Mononuclear cell (primary cell): ENCODE measurements around the gene NSD1. TPM values are rescaled to one million over a fixed set of nuclear protein-coding genes. Genes with fewer than 3 reads are reported as not detected.
"Not testable (repeated sequence)": the region's sequence is repeated elsewhere in the genome, so short reads cannot be mapped to it uniquely, and the experiment has no call there.

Experiments
- H3K27me3 ChIP-seq: 2 replicates; pipeline ENCODE4 v1.6.0; 2011; ENCODE audit warnings: low read length, control low read depth; ENCODE audit not compliant: insufficient read depth
- H3K4me1 ChIP-seq: 2 replicates; pipeline ENCODE4 v1.5.1; 2011; ENCODE audit warnings: mild to moderate bottlenecking, low read length, control low read depth; ENCODE audit not compliant: insufficient read depth
- H3K4me3 ChIP-seq: 2 replicates; pipeline ENCODE4 v1.5.1; 2011; ENCODE audit warnings: mild to moderate bottlenecking, low read length, moderate library complexity
- H3K9me3 ChIP-seq: 2 replicates; pipeline ENCODE4 v1.5.1; 2011; ENCODE audit warnings: low read depth, mild to moderate bottlenecking, control low read depth, low read length
- total RNA-seq: library from RNA; depleted of rRNA; stranded (reverse); fragments of >200 nt; gene quantifications from one replicate; pipeline ENCODE4 v1.2.3, GENCODE V29; 2012

NSD1 gene
- total RNA-seq, 1 donor: 69.0 TPM

- Histone ChIP-seq H3K27me3 (no peaks in the 10 kb centered on the region), H3K4me1 (peaks cover 16% of the 10 kb centered on the region), H3K4me3 (no peak overlapping the region), H3K9me3 (no peaks in the 10 kb centered on the region)
Measured at GRCh38 chr5:177175336-177175735, 41.8 kb downstream of the NSD1 start.

- H3K9me3 ChIP-seq: no peaks in the 10 kb centered on the region
- no peaks in the 10 kb centered on the region for H3K27me3 ChIP-seq
- H3K4me3 ChIP-seq: no peak overlapping the region
- peaks cover 16% of the 10 kb centered on the region for H3K4me1 ChIP-seq
Measured at GRCh38 chr5:177176175-177176711, 42.7 kb downstream of the NSD1 start.

- not testable (repeated sequence) for H3K4me3 ChIP-seq, H3K9me3 ChIP-seq, H3K27me3 ChIP-seq
- H3K4me1 ChIP-seq: peaks cover 16% of the 10 kb centered on the region
Measured at GRCh38 chr5:177177847-177178437, 44.4 kb downstream of the NSD1 start.

GRCh38 chr5:177178733-177179304 lies 45.2 kb downstream of the NSD1 start:
- Histone ChIP-seq H3K27me3 (no peaks in the 10 kb centered on the region), H3K4me3 (no peak overlapping the region)

GRCh38 chr5:177179431-177179830 lies 45.9 kb downstream of the NSD1 start:
- Histone ChIP-seq H3K4me1 (peaks cover 17% of the 10 kb centered on the region), H3K9me3 (no peaks in the 10 kb centered on the region), H3K4me3 (no peak overlapping the region), H3K27me3 (no peaks in the 10 kb centered on the region)

More at GRCh38 chr5:177178733-177179304, 45.2 kb downstream of the NSD1 start:
- Histone ChIP-seq H3K4me1 (peaks cover 16% of the 10 kb centered on the region), H3K9me3 (no peaks in the 10 kb centered on the region)

- no peak overlapping the region for H3K4me3 ChIP-seq
- H3K9me3 ChIP-seq: no peaks in the 10 kb centered on the region
- H3K27me3 ChIP-seq: no peaks in the 10 kb centered on the region
- peaks cover 4% of the 10 kb centered on the region for H3K4me1 ChIP-seq
Measured at GRCh38 chr5:177183142-177183541, 49.6 kb downstream of the NSD1 start.

GRCh38 chr5:177183766-177184360 lies 50.3 kb downstream of the NSD1 start:
- H3K4me1 ChIP-seq: peaks cover 4% of the 10 kb centered on the region
- no peaks in the 10 kb centered on the region for H3K27me3 ChIP-seq
- no peak overlapping the region for H3K4me3 ChIP-seq
- no peaks in the 10 kb centered on the region for H3K9me3 ChIP-seq

- no peaks in the 10 kb centered on the region for H3K27me3 ChIP-seq
- H3K4me3 ChIP-seq: no peak overlapping the region
- H3K4me1 ChIP-seq: peaks cover 4% of the 10 kb centered on the region
- H3K9me3 ChIP-seq: no peaks in the 10 kb centered on the region
Measured at GRCh38 chr5:177185993-177186392, 52.4 kb downstream of the NSD1 start.

GRCh38 chr5:177186645-177187044 lies 53.1 kb downstream of the NSD1 start:
- H3K27me3 ChIP-seq: no peaks in the 10 kb centered on the region
- peaks cover 4% of the 10 kb centered on the region for H3K4me1 ChIP-seq
- H3K4me3 ChIP-seq: no peak overlapping the region
- H3K9me3 ChIP-seq: no peaks in the 10 kb centered on the region

- no peaks in the 10 kb centered on the region for H3K9me3 ChIP-seq
- H3K4me1 ChIP-seq: peaks cover 4% of the 10 kb centered on the region
- no peak overlapping the region for H3K4me3 ChIP-seq
- H3K27me3 ChIP-seq: no peaks in the 10 kb centered on the region
Measured at GRCh38 chr5:177188775-177189174, 55.2 kb downstream of the NSD1 start.

- H3K9me3 ChIP-seq: no peaks in the 10 kb centered on the region
- H3K4me1 ChIP-seq: peaks cover 2% of the 10 kb centered on the region
- H3K27me3 ChIP-seq: no peaks in the 10 kb centered on the region
- H3K4me3 ChIP-seq: no peak overlapping the region
Measured at GRCh38 chr5:177189416-177189815, 55.8 kb downstream of the NSD1 start.

GRCh38 chr5:177189965-177190364 lies 56.4 kb downstream of the NSD1 start:
- Histone ChIP-seq H3K4me3 (no peak overlapping the region), H3K27me3 (no peaks in the 10 kb centered on the region), H3K4me1 (no peaks in the 10 kb centered on the region), H3K9me3 (no peaks in the 10 kb centered on the region)

- Histone ChIP-seq H3K4me1 (no peaks in the 10 kb centered on the region), H3K9me3 (no peaks in the 10 kb centered on the region), H3K27me3 (no peaks in the 10 kb centered on the region), H3K4me3 (no peak overlapping the region)
Measured at GRCh38 chr5:177194268-177194667, 60.7 kb downstream of the NSD1 start.

GRCh38 chr5:177195307-177195952 lies 61.9 kb downstream of the NSD1 start:
- H3K4me1 ChIP-seq: no peaks in the 10 kb centered on the region
- H3K27me3 ChIP-seq: no peaks in the 10 kb centered on the region
- no peak overlapping the region for H3K4me3 ChIP-seq
- H3K9me3 ChIP-seq: no peaks in the 10 kb centered on the region

GRCh38 chr5:177198738-177199137 lies 65.2 kb downstream of the NSD1 start:
- H3K4me3 ChIP-seq: no peak overlapping the region
- no peaks in the 10 kb centered on the region for H3K27me3 ChIP-seq
- no peaks in the 10 kb centered on the region for H3K9me3 ChIP-seq
- no peaks in the 10 kb centered on the region for H3K4me1 ChIP-seq
